ENCODE results near the gene SLC12A1. TPM values are rescaled to one million over a fixed set of nuclear protein-coding genes. Genes with fewer than 3 reads are reported as not detected.

SLC12A1 gene
- total RNA-seq, 1 experiment from 2014 or later = 0.15 TPM

GRCh38 chr15:48330855-48331795 lies 125.0 kb downstream of the SLC12A1 start, which contains the start of gene DUT (continued):
- TF ChIP-seq IRF1 (CRISPR knock-in tag; IDR thresholded peaks at IDR 0.05) = peak; percentile 21; the same call in 1 of the 2 replicates
- TF ChIP-seq ETV6 (CRISPR knock-in tag; IDR thresholded peaks at IDR 0.05) = peak; percentile 89
- TF ChIP-seq IRF2 (CRISPR knock-in tag; IDR thresholded peaks at IDR 0.05; ENCODE audit: borderline replicate concordance, low read depth) = no peak
- TF ChIP-seq ATF3 (CRISPR knock-in tag; conservative IDR thresholded peaks at IDR 0.05) = no peak
- peak; percentile 65; the same call in 1 of the 2 replicates for TF ChIP-seq SMAD4 (CRISPR knock-in tag; IDR thresholded peaks at IDR 0.05)
- TF ChIP-seq NR2C2 (CRISPR knock-in tag; IDR thresholded peaks at IDR 0.05) = peak; percentile 78; the same call in 1 of the 2 replicates
- TF ChIP-seq E2F5 (CRISPR knock-in tag; IDR thresholded peaks at IDR 0.05) = peak; percentile 73

GRCh38 chr15:48331796-48332641 lies 125.9 kb downstream of the SLC12A1 start:
- Mint-ChIP-seq H3K9me3 (no peaks in the 10 kb centered on the region), H3K36me3 (peaks cover 21% of the 10 kb centered on the region), H3K4me3 (peak overlapping the region; percentile 97), H3K4me1 (peaks cover 46% of the 10 kb centered on the region), H3K27me3 (ENCODE audit: low read depth) (no peaks in the 10 kb centered on the region), H3K27ac (peak overlapping the region; percentile 89)
- ChIA-PET POLR2A (interaction anchor here (0.6 to 1.3 kb wide), 6 partner anchors 105 to 1118 kb away, joined by 3 to 6 read pairs (median 4); partner anchors contain the start of gene FBN1), CTCF (interaction anchor here (1.0 to 3.8 kb wide), 7 partner anchors 21 to 247 kb away, joined by 3 to 18 read pairs (median 5); no protein-coding TSS in a partner anchor)
- ATAC-seq (peak; percentile 43), DNase-seq (ENCODE audit: low spot score) (peak; percentile 70)
- TF ChIP-seq PRDM15 (CRISPR knock-in tag; IDR thresholded peaks at IDR 0.05) = no peak
- peak; percentile 41; the same call in 1 of the 2 replicates for TF ChIP-seq RELA (CRISPR knock-in tag; IDR thresholded peaks at IDR 0.05; ENCODE audit: borderline replicate concordance)
- no peak for TF ChIP-seq USF1 (CRISPR knock-in tag; IDR thresholded peaks at IDR 0.05)
- TF ChIP-seq KAT7 (CRISPR knock-in tag; IDR thresholded peaks at IDR 0.05; ENCODE audit: borderline replicate concordance) = peak; percentile 80; the same call in 1 of the 2 replicates
- no peak for TF ChIP-seq ELF4 (CRISPR knock-in tag; IDR thresholded peaks at IDR 0.05; ENCODE audit: low read depth)
- TF ChIP-seq IRF1 (CRISPR knock-in tag; IDR thresholded peaks at IDR 0.05) = 0 out of 2 replicates have a peak, but pooled peaks have one; percentile 35
- 0 out of 2 replicates have a peak, but pooled peaks have one; percentile 10 for TF ChIP-seq ATF6 (CRISPR knock-in tag; IDR thresholded peaks at IDR 0.05)
- 0 out of 2 replicates have a peak, but pooled peaks have one; percentile 8 for TF ChIP-seq HMGXB4 (CRISPR knock-in tag; IDR thresholded peaks at IDR 0.05)
- TF ChIP-seq ZNF396 (CRISPR knock-in tag; IDR thresholded peaks at IDR 0.05; ENCODE audit: borderline replicate concordance) = no peak

Measured in WTC11 (cell line).